Prostate gland (tissue), 2 donors: ENCODE measurements around the gene POLR3G. TPM values are rescaled to one million over a fixed set of nuclear protein-coding genes. Genes with fewer than 3 reads are reported as not detected.

Source experiments
- DNase-seq: peaks from one replicate; pipeline ENCODE4 v3.0.0-alpha.2; 2019; ENCODE audit warnings: low spot score
- H3K27ac ChIP-seq, 2 donors: fragments of 200-600 bp; sonication (generic); 2 replicates each; pipeline ENCODE4 v1.5.1; 2017 to 2019
- H3K27me3 ChIP-seq: fragments of 200-600 bp; sonication (generic); replicated peaks from 2 replicates; pipeline ENCODE4 v1.5.1; 2019; ENCODE audit not compliant: insufficient read depth
- H3K36me3 ChIP-seq, 2 donors: fragments of 200-600 bp; sonication (generic); 1 replicate in 1 of 2; 2 replicates in 1 of 2; pipeline versions ENCODE4 v1.5.1 to v1.8.1; 2017 to 2019
- H3K4me1 ChIP-seq: fragments of 200-600 bp; sonication (generic); replicated peaks from 2 replicates; pipeline ENCODE4 v1.5.1; 2019
- H3K4me3 ChIP-seq, 2 donors: fragments of 200-600 bp; sonication (generic); 2 replicates each; pipeline ENCODE4 v1.5.1; 2017 to 2019
- H3K9me3 ChIP-seq: fragments of 200-600 bp; sonication (generic); 2 replicates; pipeline ENCODE4 v1.5.1; 2017
- CTCF ChIP-seq, 4 experiments: fragments of 200-600 bp in 2 of 4; fragments of 450-650 bp in 2 of 4; sonication (generic) in 2 of 4; IDR thresholded peaks; 1 replicate in 3 of 4; 2 replicates in 1 of 4; pipeline ENCODE4 v1.5.1; 2016 to 2019; ENCODE audit warnings: antibody characterized with exemption in 4 of 4, mild to moderate bottlenecking in 2 of 4, moderate library complexity in 2 of 4
- POLR2A ChIP-seq: fragments of 450-650 bp; IDR thresholded peaks from one replicate; pipeline ENCODE4 v1.6.1; 2016; ENCODE audit warnings: antibody characterized with exemption, mild to moderate bottlenecking
- POLR2AphosphoS5 ChIP-seq: sonication (generic); formaldehyde crosslinking; IDR thresholded peaks from one replicate; pipeline ENCODE4 v1.6.1; 2017; ENCODE audit warnings: antibody characterized with exemption
- WGBS: methylation state at CpG from one replicate; pipeline ENCODE4 v1.1.5; 2018; 5-methylcytosine and 5-hydroxymethylcytosine counted together
- intact Hi-C: fragments of 100-400 bp; cut with DNase I; formaldehyde crosslinking; loops from one replicate; pipeline ENCODE4 v1.14.2; 2022
- total RNA-seq, 2 donors: library from RNA; depleted of rRNA; stranded (reverse); fragments of >200 nt; gene quantifications; one replicate each; pipeline ENCODE4 v1.1.0, GENCODE V29; 2016

POLR3G gene
- 1 to 10 TPM in 1 of 2 donors, under 1 TPM in 1; 0.18 to 6.4 TPM for total RNA-seq

GRCh38 chr5:90474235-90475107 is at the start of gene POLR3G, which contains the start of gene MBLAC2:
POLR3G (plus strand) TSS chr5:90474864; CDS start chr5:90485568, 10,704 bp downstream.
MBLAC2 (minus strand) TSS chr5:90474771; CDS start chr5:90474292, 479 bp downstream.
- intact Hi-C loops = loop anchor here (1.0 to 2.0 kb wide), 2 partner anchors 55 to 66 kb away; partner anchors contain the start of genes CETN3 and LYSMD3
- peak within 1 kb of the TSS; percentile 71 to 88 for H3K4me3 ChIP-seq

GRCh38 chr5:90434116-90434714 is 40.4 kb upstream of the POLR3G start:
- Histone ChIP-seq H3K9me3 (no peaks in the 10 kb centered on the region), H3K4me1 (no peaks in the 10 kb centered on the region), H3K36me3 (no peaks in the 10 kb centered on the region), H3K4me3 (no peak overlapping the region), H3K27me3 (no peaks in the 10 kb centered on the region), H3K27ac (no peak overlapping the region)
- intact Hi-C loops = no loop called here
- no peak for TF ChIP-seq POLR2AphosphoS5
- no peak for TF ChIP-seq POLR2A
- TF ChIP-seq CTCF (IDR thresholded peaks at IDR 0.05) = peak in 2 of 4 experiments; percentile 29 to 31
- peak; percentile 15 for DNase-seq
- WGBS = 64% methylated on average over 5 of the region's 5 CpGs

More at GRCh38 chr5:90474235-90475107, at the start of gene POLR3G, which contains the start of gene MBLAC2:
- WGBS = under 1% methylated on average over 59 of the region's 73 CpGs
- Histone ChIP-seq H3K9me3 (no peaks in the 10 kb centered on the region), H3K27ac (peak within 1 kb of the TSS; percentile 74 to 75), H3K4me1 (no peaks in the 10 kb centered on the region), H3K27me3 (no peaks in the 10 kb centered on the region), H3K36me3 (no peaks in the 10 kb centered on the region)
- DNase-seq = peak; percentile 94
- peak; percentile 92 for TF ChIP-seq POLR2AphosphoS5
- peak in 3 of 4 experiments; percentile 28 to 63 (median 55) for TF ChIP-seq CTCF (IDR thresholded peaks at IDR 0.05)
- peak; percentile 78 for TF ChIP-seq POLR2A

- Histone ChIP-seq H3K4me3 (no peak overlapping the region), H3K36me3 (no peaks in the 10 kb centered on the region), H3K9me3 (no peaks in the 10 kb centered on the region), H3K4me1 (no peaks in the 10 kb centered on the region), H3K27me3 (no peaks in the 10 kb centered on the region), H3K27ac (no peak overlapping the region)
- no peak for TF ChIP-seq POLR2A
- no peak for TF ChIP-seq CTCF (IDR thresholded peaks at IDR 0.05)
- TF ChIP-seq POLR2AphosphoS5 = no peak
- DNase-seq = no peak
- intact Hi-C loops = no loop called here
Observed at GRCh38 chr5:90437663-90438062, 37.0 kb upstream of the POLR3G start.

GRCh38 chr5:90438100-90438499 is 36.6 kb upstream of the POLR3G start:
- H3K4me3 ChIP-seq = no peak overlapping the region
- H3K36me3 ChIP-seq = no peaks in the 10 kb centered on the region
- H3K4me1 ChIP-seq = no peaks in the 10 kb centered on the region
- WGBS = 23% methylated on average over 1 of the region's 1 CpG
- intact Hi-C loops = no loop called here
- H3K9me3 ChIP-seq = no peaks in the 10 kb centered on the region
- no peak overlapping the region for H3K27ac ChIP-seq
- TF ChIP-seq POLR2A (no peak), CTCF (IDR thresholded peaks at IDR 0.05) (no peak), POLR2AphosphoS5 (no peak)
- no peak for DNase-seq
- no peaks in the 10 kb centered on the region for H3K27me3 ChIP-seq
